K562 (cell line): ENCODE measurements around the gene SH3TC1. TPM values are rescaled to one million over a fixed set of nuclear protein-coding genes. Genes with fewer than 3 reads are reported as not detected.

ENCODE experiments used
- ATAC-seq: fragments of 200-7000 bp; cut with Tn5 transposase; 3 replicates; pipeline ENCODE4 v1.9.1; 2020; ENCODE audit warnings: moderate library complexity
- BruUV-seq: library from RNA; stranded (reverse); fragments of 400-500 nt; replicated peaks from 2 replicates; lab custom pipeline; 2021; lab: Mats Ljungman, UMichigan
- CTCF ChIA-PET: fragments of 300-600 bp; formaldehyde crosslinking; extraction: SDS; loops from one replicate; lab custom pipeline; 2021; ENCODE audit warnings: low intra/inter-chr PET ratio; lab: Yijun Ruan, JAX
- POLR2A ChIA-PET: fragments of 300-600, 350-650 bp; sonication (Branson Sonifier 250); formaldehyde crosslinking; extraction: SDS; loops from one replicate; lab custom pipeline; 2021; ENCODE audit warnings: antibody characterized with exemption, inconsistent platforms; lab: Yijun Ruan, JAX
- DNase-seq, 4 experiments: peaks; one replicate each; pipeline versions ENCODE4 v3.0.0 to v3.0.0-alpha.2; 2011 to 2018; ENCODE audit warnings: low spot score in 3 of 4, mixed read lengths in 3 of 4; ENCODE audit errors: extremely low read depth in 1 of 4
- FAIRE-seq: peaks from 2 replicates; lab custom pipeline; 2011; peaks lifted over from hg19 to GRCh38; lab: Jason Lieb, UNC
- H2AFZ ChIP-seq: 2 replicates; pipeline ENCODE4 v1.6.0; 2011; ENCODE audit warnings: low read depth, low read length, control low read depth, inconsistent platforms
- H3K27ac ChIP-seq: fragments of 200-600 bp; 3 replicates; pipeline ENCODE4 v1.8.0; 2011; ENCODE audit warnings: low read depth, mild to moderate bottlenecking, control low read depth, inconsistent platforms, low read length, moderate library complexity, mixed read lengths; ENCODE audit errors: extremely low read depth
- H3K27me3 ChIP-seq, 2 experiments: fragments of 300-600 bp in 1 of 2; 2 replicates in 1 of 2; 3 replicates in 1 of 2; pipeline versions ENCODE4 v1.6.0 to v1.8.0; 2011; ENCODE audit warnings: inconsistent platforms in 2 of 2, low read length in 2 of 2, mild to moderate bottlenecking in 1 of 2, mixed read lengths in 1 of 2, moderate library complexity in 1 of 2; ENCODE audit not compliant: control insufficient read depth in 2 of 2, insufficient read depth in 2 of 2
- H3K36me3 ChIP-seq: fragments of 300-600 bp; 3 replicates; pipeline ENCODE4 v1.8.0; 2011; ENCODE audit warnings: mild to moderate bottlenecking, low read length, inconsistent platforms; ENCODE audit not compliant: control insufficient read depth, insufficient read depth
- H3K4me1 ChIP-seq, 2 experiments: fragments of 200-600 bp in 1 of 2; replicated peaks in 1 of 2; 2 replicates in 1 of 2; 3 replicates in 1 of 2; pipeline versions ENCODE4 v1.5.1 to v1.8.0; 2011; ENCODE audit warnings: inconsistent platforms in 2 of 2, low read length in 2 of 2, mild to moderate bottlenecking in 1 of 2, mixed read lengths in 1 of 2, moderate library complexity in 1 of 2; ENCODE audit not compliant: control insufficient read depth in 2 of 2, insufficient read depth in 2 of 2
- H3K4me2 ChIP-seq: 2 replicates; pipeline ENCODE4 v1.6.1; 2011; ENCODE audit warnings: low read length, control low read depth, inconsistent platforms, mixed read lengths; ENCODE audit not compliant: insufficient read depth
- H3K4me3 ChIP-seq: fragments of 200-600 bp; sonication (generic), shearing (Covaris generic); 2 replicates; pipeline ENCODE4 v1.5.1; 2016; ENCODE audit warnings: control low read depth, inconsistent platforms
- H3K79me2 ChIP-seq: fragments of 200-600 bp; 3 replicates; pipeline ENCODE4 v1.8.0; 2011; ENCODE audit warnings: low read length, inconsistent platforms; ENCODE audit not compliant: control insufficient read depth, insufficient read depth
- H3K9ac ChIP-seq, 2 experiments: 2 replicates each; pipeline versions ENCODE4 v1.6.0 to v1.6.1; 2011; ENCODE audit warnings: low read depth in 2 of 2, low read length in 2 of 2, control low read depth in 1 of 2, inconsistent platforms in 1 of 2, mild to moderate bottlenecking in 1 of 2, mixed read lengths in 1 of 2; ENCODE audit not compliant: insufficient read depth in 1 of 2
- H3K9me1 ChIP-seq: one replicate; pipeline ENCODE4 v1.6.0; 2011; ENCODE audit warnings: inconsistent platforms, mild to moderate bottlenecking, low read length, moderate library complexity; ENCODE audit not compliant: control insufficient read depth, insufficient read depth
- H3K9me3 ChIP-seq: replicated peaks from 2 replicates; pipeline ENCODE4 v1.5.1; 2011; ENCODE audit warnings: low read depth, low read length, inconsistent platforms; ENCODE audit not compliant: control insufficient read depth, insufficient read depth
- H4K20me1 ChIP-seq: replicated peaks from 2 replicates; pipeline ENCODE4 v1.6.1; 2011; ENCODE audit warnings: low read length, inconsistent platforms, mixed read lengths; ENCODE audit not compliant: control insufficient read depth, insufficient read depth
- ATF1 ChIP-seq, 2 experiments: fragments of 450-650 bp in 1 of 2; IDR thresholded peaks; 2 replicates each; pipeline ENCODE4 v1.6.1; 2016; ENCODE audit warnings: missing compliant biosample characterization in 1 of 2, missing genetic modification characterization in 1 of 2
- CBFB ChIP-seq: sonication (generic); formaldehyde crosslinking; IDR thresholded peaks from 2 replicates; pipeline ENCODE4 v1.4.0; 2020; ENCODE audit warnings: mild to moderate bottlenecking, missing genetic modification reagents
- RBM39 ChIP-seq: fragments of 200-400 bp; formaldehyde crosslinking; optimal IDR thresholded peaks from 2 replicates; pipeline ENCODE3; 2018; ENCODE audit warnings: low read depth, low read length
- SLC30A9 ChIP-seq: fragments of 250-450 bp; sonication (Bioruptor Pico); IDR thresholded peaks from 2 replicates; pipeline ENCODE4 v1.8.0; 2022; ENCODE audit warnings: mild to moderate bottlenecking, moderate library complexity
- WGBS: fragments of 100-300 bp; shearing (Covaris generic); methylation state at CpG from one replicate; pipeline ENCODE4 v1.1.6; 2016; ENCODE audit warnings: low coverage, mixed read lengths; ENCODE audit not compliant: insufficient coverage; ENCODE audit errors: missing lambda C conversion rate; 5-methylcytosine and 5-hydroxymethylcytosine counted together
- in situ Hi-C: fragments of 300-500 bp; cut with MboI; formaldehyde crosslinking; loops from 4 replicates; pipeline ENCODE4 v1.15.0; 2018; ENCODE audit warnings: inconsistent platforms, mixed read lengths
- intact Hi-C: fragments of 100-400 bp; cut with micrococcal nuclease; formaldehyde crosslinking; loops from 2 replicates; pipeline ENCODE4 v1.14.2; 2022
- polyA plus RNA-seq, 8 experiments: library from polyadenylated mRNA; depleted of rRNA in 4 of 8; stranded (reverse) in 5 of 8; unstranded in 3 of 8; fragments of >200 nt; fragmentation: Nextera tagmentation in 2 of 8; fragmentation: Illumina TruSeq in 1 of 8; extraction: Ambion mirVana in 2 of 8; extraction: Trizol in 1 of 8; gene quantifications; 2 replicates each; pipeline versions ENCODE4 v1.2.1 to v1.2.3, GENCODE V29; 2011 to 2014; ENCODE audit warnings: inconsistent platforms in 1 of 8, missing spikeins in 1 of 8
- total RNA-seq, 7 experiments: library from RNA; depleted of rRNA in 6 of 7; stranded (reverse); fragments of >200 nt in 6 of 7; fragmentation: Illumina TruSeq in 2 of 7; extraction: Trizol in 2 of 7; gene quantifications; 2 replicates each; pipeline versions ENCODE4 v1.2.1 to v1.2.3, GENCODE V29; 2011 to 2021; ENCODE audit warnings: low replicate concordance in 1 of 7

SH3TC1 gene
- total and polyA plus RNA-seq, 9 of the 15 experiments (the other 6 are each of a cell fraction or from before 2014, with no cell fraction given): 0.04 to 2.1 (median 0.48) TPM; not detected in 1

DNA sequence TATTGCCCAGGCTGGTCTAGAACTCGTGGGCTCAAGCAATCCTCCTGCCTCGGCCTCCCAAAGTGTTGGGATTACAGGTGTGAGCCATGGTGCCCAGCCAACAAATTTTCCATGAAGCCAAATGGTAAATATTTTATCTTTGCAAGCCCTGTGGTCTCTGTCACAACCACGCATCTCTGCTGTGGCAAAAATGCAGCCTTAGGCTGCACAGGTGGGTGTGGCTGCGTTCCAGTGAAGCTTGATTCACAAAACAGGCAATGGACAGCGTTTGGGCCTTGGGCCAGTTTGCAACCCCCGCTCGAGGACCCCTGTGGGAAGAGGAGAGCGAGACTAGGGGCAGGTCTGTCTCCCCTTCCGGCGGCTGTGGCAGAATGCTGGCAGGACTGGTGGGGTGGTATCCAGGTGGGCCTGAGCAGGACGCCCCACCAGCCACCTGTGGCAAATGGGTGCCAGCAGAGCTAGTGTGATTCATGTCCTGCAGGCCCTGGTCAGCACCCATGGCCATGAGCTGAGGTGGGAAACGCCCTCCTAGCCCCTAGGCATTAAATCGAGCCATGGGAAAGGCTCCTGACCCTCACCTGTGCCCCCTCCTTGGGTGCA is 90.2 kb downstream of the SH3TC1 start:
- 1% methylated on average over 13 of the region's 13 CpGs for WGBS

DNA sequence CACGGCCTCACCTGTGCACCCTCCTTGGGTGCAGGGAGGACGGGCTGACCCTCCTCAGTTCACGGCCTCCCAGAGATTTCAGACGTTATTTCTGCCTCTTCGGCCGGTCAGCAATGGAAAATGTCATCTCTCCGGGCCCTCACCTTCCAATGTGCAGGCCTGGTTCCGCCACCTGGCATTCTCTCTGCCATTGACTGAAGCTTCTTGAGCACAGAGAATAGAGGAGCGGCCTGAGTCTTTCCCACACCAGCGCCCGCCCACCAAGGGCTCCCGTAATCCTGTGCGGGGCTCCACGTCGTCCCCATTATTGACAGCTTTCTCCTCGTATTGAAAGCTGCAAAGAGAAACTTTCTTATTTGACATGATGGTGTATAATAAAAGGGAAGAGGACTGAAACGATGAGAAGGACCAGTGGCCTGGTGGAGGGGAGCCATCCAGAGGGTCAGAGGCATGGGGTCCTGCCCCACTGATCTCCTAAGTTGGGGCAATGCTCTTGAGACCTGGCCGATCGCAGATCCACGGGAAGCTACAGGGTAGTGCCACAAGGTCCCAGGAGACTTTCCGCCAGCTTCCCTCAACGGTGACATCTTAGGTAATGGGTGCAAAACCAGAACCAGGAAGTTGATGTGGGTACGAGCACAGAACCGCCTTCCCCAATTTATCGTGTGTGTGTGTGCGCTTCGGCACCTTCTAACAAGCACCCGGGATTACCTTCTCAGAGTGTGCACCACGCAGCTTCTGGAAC is 91.0 kb downstream of the SH3TC1 start:
- Histone ChIP-seq H3K27me3 (peaks cover 2 to 64% of the 10 kb centered on the region in 2 experiments; a peak in 4 of 5 replicates), H4K20me1 (peaks cover 12% of the 10 kb centered on the region; the same call in 1 of the 2 replicates), H3K9me3 (no peaks in the 10 kb centered on the region), H3K9me1 (no peaks in the 10 kb centered on the region), H3K36me3 (no peaks in the 10 kb centered on the region), H3K79me2 (no peaks in the 10 kb centered on the region), H3K4me2 (no peak overlapping the region), H3K9ac (no peak overlapping the region), H3K4me1 (peaks cover 0 to 9% of the 10 kb centered on the region in 2 experiments; a peak in 2 of 5 replicates), H3K27ac (no peak overlapping the region), H3K4me3 (no peak overlapping the region), H2AFZ (no peak overlapping the region)
- FAIRE-seq: no peak
- CTCF ChIA-PET: no interaction called here
- no peak for ATAC-seq
- no peak for DNase-seq
- POLR2A ChIA-PET: interaction anchor here (0.6 to 1.4 kb wide), 4 partner anchors 11 to 19 kb away, joined by 3 to 5 read pairs (median 3); no protein-coding TSS in a partner anchor
- intact Hi-C loops (no loop called here), in situ Hi-C loops (no loop called here)
- BruUV-seq: no TSS peak
- 23% methylated on average over 29 of the region's 29 CpGs for WGBS
- no peak for TF ChIP-seq SLC30A9 (CRISPR knock-in tag)
- no peak for TF ChIP-seq ATF1 (CRISPR knock-in tag; IDR thresholded peaks at IDR 0.05)
- no peak for TF ChIP-seq ATF1 (tag; IDR thresholded peaks at IDR 0.05)

More for the DNA sequence above, 90.2 kb downstream of the SH3TC1 start:
- Histone ChIP-seq H3K4me2 (no peak overlapping the region), H3K79me2 (no peaks in the 10 kb centered on the region), H3K27me3 (peaks cover 2 to 73% of the 10 kb centered on the region in 2 experiments; a peak in 4 of 5 replicates), H3K27ac (no peak overlapping the region), H2AFZ (no peak overlapping the region), H3K9ac (no peak overlapping the region), H3K9me3 (no peaks in the 10 kb centered on the region), H3K9me1 (no peaks in the 10 kb centered on the region), H3K36me3 (no peaks in the 10 kb centered on the region), H3K4me1 (peaks cover 0 to 13% of the 10 kb centered on the region in 2 experiments; a peak in 2 of 5 replicates), H4K20me1 (peaks cover 12% of the 10 kb centered on the region; the same call in 1 of the 2 replicates), H3K4me3 (no peak overlapping the region)
- ATAC-seq: no peak
- DNase-seq: no peak
- TF ChIP-seq RBM39 (no peak), CBFB (CRISPR knock-in tag) (no peak)
- in situ Hi-C loops (no loop called here), intact Hi-C loops (no loop called here)
- BruUV-seq: no TSS peak
- no peak for FAIRE-seq
- POLR2A ChIA-PET: interaction anchor here (1.4 kb wide), 1 partner anchor 11 kb away, joined by 3 read pairs; no protein-coding TSS in a partner anchor
- CTCF ChIA-PET: no interaction called here
